PC-3 (cell line): ENCODE results near the gene CDH12.

ENCODE experiments used
- CTCF ChIP-seq: fragments of 300-600 bp; sonication (generic); conservative IDR thresholded peaks from 2 replicates; pipeline ENCODE4 v1.5.1; 2017; ENCODE audit warnings: antibody characterized with exemption, low read depth, mild to moderate bottlenecking, low read length
- EZH2 ChIP-seq: fragments of 300-600 bp; sonication (generic); IDR thresholded peaks from one replicate; pipeline ENCODE4 v1.6.1; 2017; ENCODE audit warnings: antibody characterized with exemption, mild to moderate bottlenecking, low read length; ENCODE audit not compliant: unreplicated experiment

DNA sequence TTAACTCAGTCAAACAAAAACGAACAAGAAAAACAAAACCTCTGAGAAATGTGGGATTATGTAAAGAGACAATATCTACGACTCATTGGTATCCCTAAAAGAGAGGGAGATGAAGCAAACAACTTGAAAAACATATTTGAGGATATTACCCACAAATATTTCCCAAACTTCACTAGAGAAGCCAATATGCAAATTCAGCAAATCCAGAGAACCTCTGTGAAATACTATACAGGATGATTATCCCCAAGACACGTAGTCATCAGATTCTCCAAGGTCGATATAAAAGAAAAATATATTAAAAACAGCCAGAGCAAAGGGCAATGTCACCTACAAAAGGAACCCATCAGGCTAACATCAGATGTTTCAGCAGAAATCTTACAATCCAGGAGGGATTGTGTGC, 226.1 kb downstream of the CDH12 start:
- no peak for TF ChIP-seq CTCF
- no peak for TF ChIP-seq EZH2
